ENCODE data around the gene LSAMP. TPM values are rescaled to one million over a fixed set of nuclear protein-coding genes. Genes with fewer than 3 reads are reported as not detected.

LSAMP gene
- total and polyA plus RNA-seq, 2 of the 13 experiments (the other 11 are each of a cell fraction or from before 2014, with no cell fraction given): not detected

DNA sequence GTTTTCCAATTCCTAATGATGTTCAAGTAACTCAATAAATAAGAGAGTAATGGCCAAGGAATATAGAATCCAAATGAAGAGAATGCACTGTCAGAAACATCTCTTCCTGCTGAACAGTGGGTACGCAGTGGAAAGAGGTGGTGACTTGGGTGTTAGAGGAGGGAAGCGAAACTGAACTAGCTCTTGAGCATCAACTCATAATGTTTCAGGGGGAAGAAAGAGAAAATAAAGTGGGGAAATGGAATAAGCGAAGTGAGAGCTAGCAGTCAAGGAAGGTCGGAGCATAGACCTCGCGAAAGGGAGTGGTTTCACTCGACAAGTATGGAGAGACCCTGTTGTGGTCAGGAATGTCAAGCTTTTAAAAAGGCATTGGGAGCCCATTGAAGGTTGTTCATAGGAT is 512.5 kb downstream of the LSAMP start (continued):
- TF ChIP-seq ZSCAN22 (CRISPR knock-in tag; IDR thresholded peaks at IDR 0.05): no peak

DNA sequence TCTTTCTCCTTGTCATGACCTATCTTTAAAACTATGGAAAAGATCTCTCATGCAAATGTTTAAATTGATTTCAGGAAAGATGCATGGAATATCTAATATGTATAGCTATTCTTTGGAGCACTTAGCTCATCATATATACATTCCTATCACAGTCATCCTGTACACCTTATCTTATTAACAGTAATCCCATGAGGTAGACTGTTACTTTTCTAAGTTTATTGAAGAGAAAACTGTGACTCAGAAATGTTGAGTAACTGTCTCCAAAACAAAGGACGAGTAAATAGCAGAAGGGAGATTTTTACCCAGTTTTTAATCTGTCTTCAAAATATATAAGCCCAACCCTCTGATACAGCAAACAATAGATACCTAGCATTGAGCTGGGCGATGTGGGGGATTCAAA is 513.7 kb downstream of the LSAMP start:
- intact Hi-C loops (cut with micrococcal nuclease; ENCODE audit: unreplicated experiment) (no loop called here), in situ Hi-C loops (cut with HindIII; ENCODE audit: extremely low pct_ligation_motif_present, low pct_unique_long_range_greater_than_20kb) (no loop called here)
- H3K4me2 ChIP-seq (ENCODE audit: low read depth, low read length): no peak overlapping the region
- peaks cover 0 to 5% of the 10 kb centered on the region in 2 experiments; a peak in 1 of 5 replicates for H3K27me3 ChIP-seq (ENCODE audit: control insufficient read depth in 1 of 2, insufficient read depth in 2 of 2, low read length in 2 of 2)
- CTCF ChIA-PET (ENCODE audit: low intra/inter-chr PET ratio, low total read pairs): no interaction called here
- no peaks in the 10 kb centered on the region for H3K79me2 ChIP-seq (ENCODE audit: insufficient read depth, low read length)
- H3K36me3 ChIP-seq (replicated peaks in 1 of 2; ENCODE audit: control insufficient read depth in 1 of 2, insufficient read depth in 2 of 2, low read length in 2 of 2): no peaks in the 10 kb centered on the region
- H3K9ac ChIP-seq (ENCODE audit: insufficient read depth, low read depth, low read length): no peak overlapping the region
- POLR2A ChIA-PET: no interaction called here
- H3K27ac ChIP-seq (ENCODE audit: extremely low read length, insufficient read depth, low read length): no peak overlapping the region
- H3K4me1 ChIP-seq (ENCODE audit: insufficient read depth, low read length): no peaks in the 10 kb centered on the region
- FAIRE-seq (no peak), ATAC-seq (no peak), DNase-seq (ENCODE audit: low spot score) (no peak)
- no peak overlapping the region for H3K4me3 ChIP-seq (replicated peaks in 1 of 3; ENCODE audit: insufficient read depth in 1 of 3, low read depth in 2 of 3, low read length in 3 of 3)
- no TSS peak for BruUV-seq (replicated peaks)
- WGBS (ENCODE audit: low lambda C conversion rate): 3% methylated on average over 2 of the region's 2 CpGs
- no peaks in the 10 kb centered on the region for H4K20me1 ChIP-seq (ENCODE audit: insufficient read depth, low read length)
- H3K9me3 ChIP-seq (ENCODE audit: low read length): no peaks in the 10 kb centered on the region
- H2AFZ ChIP-seq (ENCODE audit: low read length): no peak overlapping the region
- TF ChIP-seq MAFG (CRISPR knock-in tag; IDR thresholded peaks at IDR 0.05): no peak
- TF ChIP-seq, protein P1, sequence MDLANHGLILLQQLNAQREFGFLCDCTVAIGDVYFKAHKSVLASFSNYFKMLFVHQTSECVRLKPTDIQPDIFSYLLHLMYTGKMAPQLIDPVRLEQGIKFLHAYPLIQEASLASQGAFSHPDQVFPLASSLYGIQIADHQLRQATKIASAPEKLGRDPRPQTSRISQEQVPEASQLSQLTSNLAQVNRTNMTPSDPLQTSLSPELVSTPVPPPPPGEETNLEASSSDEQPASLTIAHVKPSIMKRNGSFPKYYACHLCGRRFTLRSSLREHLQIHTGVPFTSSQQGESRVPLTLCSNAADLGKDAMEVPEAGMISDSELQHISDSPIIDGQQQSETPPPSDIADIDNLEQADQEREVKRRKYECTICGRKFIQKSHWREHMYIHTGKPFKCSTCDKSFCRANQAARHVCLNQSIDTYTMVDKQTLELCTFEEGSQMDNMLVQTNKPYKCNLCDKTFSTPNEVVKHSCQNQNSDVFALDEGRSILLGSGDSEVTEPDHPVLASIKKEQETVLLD (CRISPR knock-in tag; IDR thresholded peaks at IDR 0.05; ENCODE audit: low read depth): no peak
- TF ChIP-seq ZNF318 (CRISPR knock-in tag; IDR thresholded peaks at IDR 0.05): no peak
- no peak for TF ChIP-seq SALL1 (CRISPR knock-in tag; IDR thresholded peaks at IDR 0.05)
- no peak for TF ChIP-seq ZNF550 (CRISPR knock-in tag; IDR thresholded peaks at IDR 0.05; ENCODE audit: borderline replicate concordance)
- TF ChIP-seq ZNF44 (CRISPR knock-in tag; IDR thresholded peaks at IDR 0.05): no peak
- TF ChIP-seq SRSF9 (IDR thresholded peaks at IDR 0.05; ENCODE audit: borderline replicate concordance, insufficient read depth, low read depth, low read length, poor library complexity, severe bottlenecking): no peak
- TF ChIP-seq LCORL (IDR thresholded peaks at IDR 0.05): no peak
- TF ChIP-seq LCORL (CRISPR knock-in tag; IDR thresholded peaks at IDR 0.05): no peak
- TF ChIP-seq MAF1 (CRISPR knock-in tag; IDR thresholded peaks at IDR 0.05; ENCODE audit: borderline replicate concordance): no peak
- no peak for TF ChIP-seq NPAS2 (CRISPR knock-in tag; IDR thresholded peaks at IDR 0.05; ENCODE audit: borderline replicate concordance)
- TF ChIP-seq TFE3 (CRISPR knock-in tag; IDR thresholded peaks at IDR 0.05): no peak

Data from HepG2 (cell line).